ENCODE data around the gene HHIPL2.
"Not testable (repeated sequence)": the region's sequence is repeated elsewhere in the genome, so short reads cannot be mapped to it uniquely, and the experiment has no call there.

Gene HHIPL2

DNA sequence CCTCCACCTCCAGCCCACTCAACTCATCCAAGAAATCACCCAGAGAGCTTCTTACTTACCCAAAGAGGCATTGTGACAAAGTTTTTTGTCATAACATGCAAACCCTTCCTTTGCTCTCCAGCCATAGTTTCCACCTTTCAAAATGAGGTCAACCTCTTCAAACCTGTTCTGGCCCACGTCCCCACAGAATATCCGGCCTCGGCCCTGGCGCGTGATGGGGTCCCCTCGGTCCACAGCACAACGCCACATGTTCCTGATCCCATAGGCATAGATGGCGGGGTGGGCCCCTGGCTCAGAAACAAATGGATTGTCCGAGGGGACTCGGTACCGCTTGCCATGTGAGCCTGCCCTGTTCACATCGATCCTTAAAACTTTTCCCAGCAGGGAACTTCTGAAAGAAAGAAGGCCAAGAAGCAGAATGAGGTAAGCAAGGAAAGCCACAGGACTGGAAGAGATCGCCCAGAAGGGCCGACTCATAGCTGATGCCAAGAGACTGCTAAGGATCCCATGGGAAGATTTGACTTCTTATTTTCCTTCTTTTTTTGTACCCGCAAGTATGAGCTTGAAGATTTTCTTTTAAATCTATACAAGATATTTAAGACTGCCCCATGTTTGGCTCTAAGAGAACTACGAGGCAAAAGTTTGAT lies 7.8 kb downstream of the HHIPL2 start:
- DNase-seq: no peak

DNA sequence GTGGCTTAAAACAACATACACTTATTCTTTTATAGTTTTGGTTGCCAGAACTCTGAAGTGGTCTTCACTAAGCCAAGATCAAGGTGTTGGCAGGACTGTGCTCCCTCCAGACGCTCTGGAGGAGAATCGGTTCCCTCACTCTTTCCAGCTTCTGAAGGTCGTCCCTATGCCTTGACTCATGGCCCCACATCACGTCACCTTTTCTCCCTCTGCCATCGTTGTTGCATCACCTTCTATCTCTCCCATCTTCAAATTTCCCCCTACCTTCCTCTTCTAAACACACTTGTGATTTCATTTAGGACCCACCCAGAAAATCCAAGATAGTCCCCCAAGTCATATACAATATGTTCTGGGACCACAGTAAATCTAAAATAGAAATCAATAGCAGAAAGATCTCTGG lies 12.4 kb downstream of the HHIPL2 start:
- DNase-seq: no peak

DNA sequence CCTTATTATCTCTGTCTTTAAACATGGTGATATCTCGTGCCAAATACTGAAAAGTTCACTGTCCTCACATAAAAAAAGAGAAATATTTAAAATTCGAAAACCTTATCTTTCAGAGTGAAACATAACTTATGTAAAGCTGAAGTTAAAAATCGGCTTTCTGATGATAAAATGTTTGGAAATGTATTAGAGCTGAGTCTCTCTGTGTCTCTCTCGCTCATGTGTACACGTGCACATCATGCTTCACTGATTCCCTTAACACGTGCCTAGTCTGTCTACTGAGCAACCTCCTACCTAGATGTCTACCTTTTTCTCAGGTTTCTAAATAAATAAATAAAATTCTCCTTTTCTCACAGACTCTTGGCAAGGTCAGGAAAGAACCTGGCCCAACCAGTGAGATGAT lies 17.1 kb downstream of the HHIPL2 start:
- DNase-seq: no peak

DNA sequence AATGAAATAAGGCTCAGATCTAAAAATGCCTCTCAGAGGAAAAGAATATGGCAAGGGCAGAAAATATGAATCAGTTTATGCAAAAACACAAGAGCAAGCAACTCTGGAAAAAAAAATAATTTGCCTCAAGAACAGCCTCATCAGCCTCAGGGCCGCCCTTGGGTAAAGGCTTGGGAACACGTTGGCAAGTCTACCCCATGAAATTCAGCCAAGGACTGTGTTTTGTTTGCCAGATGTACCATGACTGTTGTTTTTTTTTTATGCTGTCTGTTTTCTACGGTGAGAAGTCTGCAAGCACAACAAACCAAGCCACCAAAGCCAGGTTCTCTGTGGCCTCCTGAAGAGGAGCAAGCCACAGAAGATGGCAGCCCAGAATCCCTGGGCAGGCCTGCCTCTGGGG lies 18.0 kb downstream of the HHIPL2 start:
- no peak for DNase-seq

DNA sequence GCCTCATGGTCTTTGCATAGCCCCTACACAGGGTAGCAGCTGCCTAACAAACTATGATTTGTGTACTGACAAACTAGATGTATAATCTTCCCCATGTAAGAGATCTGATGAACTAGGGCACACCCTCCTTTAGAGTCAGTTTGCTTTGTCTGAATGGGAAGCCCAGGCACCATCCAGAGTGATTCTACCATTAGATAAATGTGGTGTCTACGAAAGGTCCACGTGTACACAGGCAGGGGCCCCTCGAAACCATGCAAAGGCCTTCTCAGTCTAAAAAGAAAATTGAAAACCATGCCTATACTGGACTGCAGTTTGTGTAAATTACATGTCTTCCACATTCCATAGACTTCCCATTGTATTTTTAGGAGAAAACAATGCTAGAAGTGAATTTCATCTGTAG lies 18.7 kb downstream of the HHIPL2 start:
- DNase-seq: no peak

DNA sequence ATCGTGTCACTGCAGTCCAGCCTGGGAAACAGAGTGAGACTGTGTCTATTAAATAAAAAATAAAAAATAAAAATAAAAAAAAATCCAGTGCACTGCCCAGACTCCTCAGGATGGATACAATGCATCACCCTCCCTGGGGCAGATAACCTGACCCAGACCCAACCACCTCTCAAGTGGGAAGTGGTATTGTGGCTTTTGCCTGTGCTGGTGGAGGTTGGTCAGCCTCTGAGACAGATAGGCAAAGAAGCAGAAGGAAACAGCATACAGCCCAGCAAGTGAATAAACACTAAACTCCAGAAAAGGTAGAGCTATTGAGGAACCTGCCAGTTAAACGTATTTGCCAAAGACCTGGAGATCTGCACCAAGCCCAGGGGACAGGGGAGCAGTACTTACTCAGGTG lies 22.0 kb downstream of the HHIPL2 start:
- DNase-seq: no peak

DNA sequence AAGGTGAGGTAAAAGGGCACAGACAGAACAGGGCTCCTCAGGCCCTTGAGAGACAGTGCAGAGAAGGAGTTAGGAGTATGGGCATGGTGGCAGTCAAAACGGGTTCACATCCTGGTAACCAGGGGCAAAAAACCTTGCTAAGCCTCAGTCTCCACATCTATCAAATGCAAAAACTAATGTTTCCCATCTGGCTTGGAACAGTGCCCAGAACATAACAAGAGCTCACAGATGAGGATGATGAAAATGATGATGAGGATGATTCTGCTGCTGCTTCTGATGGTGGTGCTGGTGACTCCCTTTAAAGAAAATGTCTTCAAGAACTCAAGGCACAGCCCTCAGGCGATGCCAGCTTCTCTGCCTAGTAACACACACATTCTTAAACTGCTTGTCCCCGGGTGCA lies 24.1 kb downstream of the HHIPL2 start:
- DNase-seq: no peak

DNA sequence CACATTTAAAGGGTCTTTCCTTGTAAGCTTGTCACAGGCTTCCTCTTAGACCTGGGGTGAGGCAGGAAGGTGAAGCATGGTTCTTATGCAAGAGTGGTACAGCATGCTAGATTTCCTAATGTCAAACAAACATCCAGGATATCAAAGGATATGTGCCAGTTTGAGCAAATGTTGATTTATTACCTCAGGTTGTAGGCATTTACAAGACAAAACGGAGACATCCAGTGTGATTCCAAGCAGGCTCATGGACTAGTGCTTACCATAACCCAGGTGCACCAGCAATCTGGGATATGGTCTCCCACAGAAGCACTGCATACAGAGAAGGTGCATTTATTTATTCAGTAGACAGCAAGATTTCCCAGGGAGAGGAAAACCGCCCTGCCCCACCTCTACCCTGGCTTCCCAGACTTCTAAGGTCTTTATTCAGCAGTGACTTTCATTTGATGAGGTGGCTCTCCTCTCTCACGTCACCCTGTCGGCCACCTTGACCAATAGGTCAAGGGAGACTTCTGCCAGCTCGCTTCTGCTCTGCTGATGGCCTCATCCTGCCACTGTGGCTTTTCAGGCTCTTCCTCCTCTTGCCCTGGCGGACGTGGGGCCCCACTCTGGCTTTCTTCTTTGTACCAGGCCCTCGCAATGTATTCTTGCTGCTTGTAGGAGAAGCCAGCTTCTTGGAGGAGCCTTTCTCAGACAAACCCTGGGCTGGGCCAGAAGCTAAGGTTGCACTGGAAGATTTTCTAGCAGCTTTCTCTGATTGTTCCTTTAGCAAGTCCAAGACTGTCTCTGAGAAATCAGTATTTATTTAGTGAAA lies 25.6 kb downstream of the HHIPL2 start:
- DNase-seq: no peak

DNA sequence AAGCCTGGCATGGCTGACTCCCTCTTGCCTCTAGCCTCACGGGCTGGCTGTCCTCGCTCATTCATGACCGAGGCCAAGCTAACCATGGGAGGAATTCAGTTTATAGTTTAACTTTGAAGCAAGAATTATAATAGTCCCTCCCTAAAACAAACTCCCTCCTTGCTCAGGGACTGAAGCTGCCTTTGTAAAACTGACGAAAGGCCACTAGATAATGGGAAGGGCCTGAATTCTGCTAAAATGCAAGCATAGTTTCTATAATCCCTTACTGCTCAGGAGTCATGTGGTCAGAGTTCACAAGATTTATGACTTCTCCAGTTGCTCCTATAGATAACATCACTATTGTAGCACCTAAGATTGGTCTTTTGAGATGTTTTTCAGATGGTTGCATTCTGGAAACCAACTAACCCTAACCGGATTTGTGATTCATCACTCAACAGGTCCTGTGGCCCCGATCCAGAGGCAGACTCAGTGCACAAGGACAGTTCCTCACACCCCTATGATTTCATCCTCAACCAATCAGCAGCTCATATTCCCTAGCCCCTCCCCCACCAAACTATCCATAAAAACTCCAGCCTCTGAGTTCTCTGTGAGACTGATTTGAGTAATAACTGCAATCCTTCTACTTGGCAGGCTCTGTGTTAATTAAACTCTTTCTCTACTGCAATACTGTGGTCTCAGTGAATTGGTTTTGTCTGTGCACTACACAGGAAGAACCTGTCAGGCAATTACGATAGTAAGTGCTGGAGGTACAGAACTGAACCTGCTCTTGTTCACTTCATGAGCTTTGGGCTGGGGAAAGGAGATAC lies 26.4 kb downstream of the HHIPL2 start:
- DNase-seq: no peak

DNA sequence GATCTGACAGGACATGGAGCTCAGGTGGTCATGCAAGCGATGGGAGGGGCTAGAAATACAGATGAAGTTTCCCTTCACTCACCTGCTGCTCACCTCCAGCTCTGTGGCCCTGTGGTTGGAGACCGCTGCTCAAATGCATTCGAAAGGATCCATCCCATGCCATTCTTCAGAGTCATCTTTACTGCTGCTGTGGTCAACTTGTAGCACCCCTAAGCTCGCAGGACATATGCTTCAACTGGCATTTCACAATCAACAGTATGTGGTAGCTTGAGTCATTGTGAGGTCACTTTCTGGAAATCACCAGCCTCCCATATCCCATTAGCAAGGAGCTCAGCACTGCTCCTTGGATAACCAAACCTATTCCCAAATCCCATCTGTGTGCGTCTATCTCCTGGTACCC lies 58.4 kb downstream of the HHIPL2 start:
- DNase-seq: not testable (repeated sequence)

DNA sequence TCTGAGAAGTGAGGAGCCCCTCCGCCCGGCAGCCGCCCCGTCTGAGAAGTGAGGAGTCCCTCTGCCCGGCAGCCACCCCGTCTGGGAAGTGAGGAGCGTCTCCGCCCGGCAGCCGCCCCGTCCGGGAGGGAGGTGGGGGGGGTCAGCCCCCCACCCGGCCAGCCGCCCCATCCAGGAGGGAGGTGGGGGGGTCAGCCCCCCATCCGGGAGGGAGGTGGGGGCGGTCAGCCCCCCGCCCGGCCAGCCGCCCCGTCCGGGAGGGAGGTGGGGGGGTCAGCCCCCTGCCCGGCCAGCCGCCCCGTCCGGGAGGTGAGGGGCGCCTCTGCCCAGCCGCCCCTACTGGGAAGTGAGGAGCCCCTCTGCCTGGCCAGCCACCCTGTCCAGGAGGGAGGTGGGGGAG lies 60.1 kb downstream of the HHIPL2 start:
- DNase-seq: not testable (repeated sequence)

DNA sequence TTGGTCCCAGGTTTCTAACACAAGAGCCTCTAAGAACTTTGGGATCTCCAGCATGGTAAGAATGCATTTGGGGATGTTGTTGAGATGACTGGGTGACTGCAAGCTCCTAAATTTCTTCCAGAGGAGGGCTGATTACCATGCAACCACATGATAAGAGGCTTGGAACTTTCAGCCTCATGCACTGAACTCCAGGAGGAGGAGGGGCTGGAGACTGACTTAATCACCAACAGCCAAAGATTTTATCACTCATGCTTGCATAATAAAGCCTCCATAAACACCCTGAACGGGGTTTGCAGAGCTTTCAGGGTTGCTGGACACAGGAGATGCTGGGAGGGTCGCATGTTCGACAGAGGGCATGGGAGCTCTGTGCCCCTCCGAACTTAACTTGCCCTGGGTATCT lies 63.9 kb downstream of the HHIPL2 start:
- not testable (repeated sequence) for DNase-seq

DNA sequence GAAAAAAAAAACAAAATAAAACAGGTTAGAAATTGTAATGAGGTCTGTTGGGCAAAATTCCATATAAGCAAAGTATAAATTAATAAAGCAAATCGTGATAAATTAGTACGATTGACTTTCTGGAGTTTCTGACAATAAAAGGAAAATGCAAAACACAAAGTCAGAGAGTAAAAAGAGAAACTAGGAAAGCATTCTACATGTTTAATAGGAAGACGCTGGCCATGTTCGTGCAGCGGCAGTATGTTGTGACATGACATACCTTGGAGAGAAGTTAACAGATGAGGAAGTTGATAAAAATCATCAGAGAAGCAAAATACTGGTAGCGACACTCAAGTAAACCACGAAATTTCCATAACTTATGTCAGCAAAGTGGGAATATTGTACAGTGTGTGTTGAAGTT lies 68.3 kb downstream of the HHIPL2 start:
- not testable (repeated sequence) for DNase-seq

DNA sequence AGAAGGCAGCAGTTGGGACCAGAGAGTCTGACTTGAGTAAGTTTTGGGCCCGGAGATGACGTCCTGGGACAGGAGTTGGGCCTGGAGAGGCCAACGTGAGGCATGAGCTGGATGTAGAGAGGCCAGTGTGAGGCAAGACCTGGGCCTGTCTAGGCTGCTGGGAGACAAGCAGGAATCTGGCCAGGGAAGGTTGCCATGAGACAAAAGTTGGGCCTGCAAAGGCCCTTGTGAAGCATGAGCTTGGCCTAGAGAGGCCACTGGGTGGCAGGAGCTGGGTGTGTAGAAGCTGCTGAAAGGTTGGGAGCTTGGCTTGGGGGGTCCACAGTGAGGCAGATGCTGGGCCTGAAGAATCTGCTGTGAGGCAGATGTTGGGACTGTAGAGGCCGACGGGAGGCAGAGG lies 71.5 kb downstream of the HHIPL2 start:
- not testable (repeated sequence) for DNase-seq

DNA sequence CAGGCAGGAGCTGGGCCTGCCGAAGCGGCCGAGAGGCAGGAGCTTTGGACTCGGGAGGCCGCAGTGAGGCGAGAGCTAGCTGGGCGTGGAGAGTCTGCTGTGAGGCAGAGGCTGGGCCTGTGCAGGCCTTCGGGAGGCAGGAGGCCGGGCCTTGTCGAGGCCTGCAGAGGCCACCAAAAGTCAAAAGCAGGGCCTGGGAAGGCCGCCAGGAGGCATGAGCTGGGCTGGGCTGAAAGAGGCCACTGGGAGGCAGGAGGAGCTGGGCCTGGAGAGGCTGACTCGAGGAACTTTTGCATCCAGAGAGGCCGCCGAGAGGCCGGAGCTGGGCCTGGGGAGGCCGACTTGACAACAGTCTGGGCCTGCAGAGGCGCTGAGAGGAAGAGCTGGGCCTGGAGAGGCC lies 74.2 kb downstream of the HHIPL2 start:
- not testable (repeated sequence) for DNase-seq

DNA sequence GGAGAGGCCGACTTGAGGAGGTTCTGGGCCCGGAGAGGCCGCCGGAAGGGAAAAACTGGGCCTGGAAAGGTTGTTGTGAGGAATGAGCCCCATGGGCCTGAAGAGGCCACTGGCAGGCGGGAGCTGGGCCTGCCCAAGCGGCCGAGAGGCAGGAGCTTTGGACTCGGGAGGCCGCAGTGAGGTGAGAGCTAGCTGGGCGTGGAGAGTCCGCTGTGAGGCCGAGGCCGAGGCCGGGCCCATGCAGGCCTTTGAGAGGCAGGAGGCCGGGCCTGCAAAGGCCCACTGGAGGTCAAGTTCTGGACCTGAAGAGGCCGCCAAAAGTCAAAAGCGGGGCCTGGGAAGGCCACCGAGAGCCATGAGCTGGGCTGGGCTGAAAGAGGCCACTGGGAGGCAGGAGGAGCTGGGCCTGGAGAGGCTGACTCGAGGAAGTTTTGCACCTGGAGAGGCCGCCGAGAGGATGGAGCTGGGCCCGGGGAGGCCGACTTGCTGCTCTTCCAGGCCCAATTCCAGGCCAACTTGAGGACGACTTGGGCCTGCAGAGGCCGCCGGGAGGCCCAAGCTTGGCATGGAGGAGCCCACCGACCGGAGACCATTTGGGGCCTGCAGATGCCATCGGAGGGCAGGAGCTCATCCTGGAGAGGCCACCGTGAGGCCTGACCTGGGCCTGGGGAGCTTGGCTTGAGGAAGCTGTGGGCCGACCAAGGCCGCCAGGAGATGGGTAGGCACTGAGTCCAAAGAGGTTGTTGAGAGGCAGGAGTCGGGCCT lies 74.9 kb downstream of the HHIPL2 start:
- not testable (repeated sequence) for DNase-seq
